ENCODE data around the gene CD33. TPM values are rescaled to one million over a fixed set of nuclear protein-coding genes. Genes with fewer than 3 reads are reported as not detected.

Gene CD33
- total and polyA plus RNA-seq, 7 donors = 0.24 to 3.1 (median 2.0) TPM

- WGBS, 3 donors = 63 to 74% (median 69%) methylated on average over 5 of the region's 5 CpGs
- intact Hi-C loops (cut with DNase I) = no loop called here
- no peaks in the 10 kb centered on the region for H3K36me3 ChIP-seq (ENCODE audit: insufficient read depth in 1 of 2, low read depth in 1 of 2)
- ATAC-seq (no peak), DNase-seq (no peak)
- TF ChIP-seq, protein P1, sequence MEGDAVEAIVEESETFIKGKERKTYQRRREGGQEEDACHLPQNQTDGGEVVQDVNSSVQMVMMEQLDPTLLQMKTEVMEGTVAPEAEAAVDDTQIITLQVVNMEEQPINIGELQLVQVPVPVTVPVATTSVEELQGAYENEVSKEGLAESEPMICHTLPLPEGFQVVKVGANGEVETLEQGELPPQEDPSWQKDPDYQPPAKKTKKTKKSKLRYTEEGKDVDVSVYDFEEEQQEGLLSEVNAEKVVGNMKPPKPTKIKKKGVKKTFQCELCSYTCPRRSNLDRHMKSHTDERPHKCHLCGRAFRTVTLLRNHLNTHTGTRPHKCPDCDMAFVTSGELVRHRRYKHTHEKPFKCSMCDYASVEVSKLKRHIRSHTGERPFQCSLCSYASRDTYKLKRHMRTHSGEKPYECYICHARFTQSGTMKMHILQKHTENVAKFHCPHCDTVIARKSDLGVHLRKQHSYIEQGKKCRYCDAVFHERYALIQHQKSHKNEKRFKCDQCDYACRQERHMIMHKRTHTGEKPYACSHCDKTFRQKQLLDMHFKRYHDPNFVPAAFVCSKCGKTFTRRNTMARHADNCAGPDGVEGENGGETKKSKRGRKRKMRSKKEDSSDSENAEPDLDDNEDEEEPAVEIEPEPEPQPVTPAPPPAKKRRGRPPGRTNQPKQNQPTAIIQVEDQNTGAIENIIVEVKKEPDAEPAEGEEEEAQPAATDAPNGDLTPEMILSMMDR (IDR thresholded peaks at IDR 0.05) = no peak
- H3K9me3 ChIP-seq = no peaks in the 10 kb centered on the region
- no peaks in the 10 kb centered on the region for H3K27me3 ChIP-seq (ENCODE audit: insufficient read depth in 3 of 3, low read length in 2 of 3)
- no peak overlapping the region for H3K4me3 ChIP-seq
- H3K4me1 ChIP-seq = no peaks in the 10 kb centered on the region
- no peak overlapping the region for H3K27ac ChIP-seq
Measured at GRCh38 chr19:51196181-51196580, 28.7 kb upstream of the CD33 start.

GRCh38 chr19:51198641-51199040, 26.2 kb upstream of the CD33 start:
- TF ChIP-seq, protein P1 (IDR thresholded peaks at IDR 0.05) = no peak
- Histone ChIP-seq H3K9me3 (no peaks in the 10 kb centered on the region), H3K36me3 (ENCODE audit: insufficient read depth in 1 of 2, low read depth in 1 of 2) (no peaks in the 10 kb centered on the region), H3K27me3 (ENCODE audit: insufficient read depth in 3 of 3, low read length in 2 of 3) (no peaks in the 10 kb centered on the region), H3K27ac (no peak overlapping the region), H3K4me1 (no peaks in the 10 kb centered on the region), H3K4me3 (no peak overlapping the region)
- 64 to 78% (median 67%) methylated on average over 9 of the region's 9 CpGs for WGBS, 3 donors
- DNase-seq = no peak
- no peak for ATAC-seq
- intact Hi-C loops (cut with DNase I) = no loop called here

DNA sequence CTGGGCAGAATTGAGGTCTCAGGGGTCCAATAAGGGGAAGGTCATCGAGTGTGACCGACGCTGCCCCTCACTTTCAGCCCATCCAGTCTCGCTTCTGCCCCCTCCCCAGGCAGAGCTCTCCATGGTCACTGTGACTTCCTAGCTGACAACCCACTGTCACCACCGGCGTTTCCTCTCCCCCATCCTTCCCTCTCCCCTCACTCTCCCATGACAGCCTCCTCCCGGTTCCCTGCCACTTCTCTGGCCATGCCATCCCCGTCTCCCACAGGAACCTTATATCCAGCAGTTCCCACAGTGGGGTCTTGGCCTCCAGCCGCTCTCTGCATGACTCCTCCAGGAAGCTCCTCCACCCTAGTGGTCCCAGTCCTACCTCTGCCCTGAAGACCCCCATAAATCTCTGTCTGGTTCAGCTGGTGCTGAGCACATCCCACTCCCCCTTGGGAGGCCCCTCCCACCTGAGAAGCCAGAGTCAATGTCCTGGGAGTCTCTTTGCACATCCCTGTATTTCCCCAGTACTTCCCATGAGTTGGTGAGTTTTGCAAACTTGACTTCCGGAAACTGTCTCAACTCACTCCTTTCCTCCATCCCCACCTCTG, 24.7 kb upstream of the CD33 start:
- DNase-seq = no peak
- TF ChIP-seq, protein P1 (IDR thresholded peaks at IDR 0.05) = no peak
- Histone ChIP-seq H3K36me3 (ENCODE audit: insufficient read depth in 1 of 2, low read depth in 1 of 2) (no peaks in the 10 kb centered on the region), H3K4me3 (no peak overlapping the region), H3K27me3 (ENCODE audit: insufficient read depth in 3 of 3, low read length in 2 of 3) (no peaks in the 10 kb centered on the region), H3K27ac (no peak overlapping the region), H3K9me3 (no peaks in the 10 kb centered on the region), H3K4me1 (no peaks in the 10 kb centered on the region)
- no peak for ATAC-seq
- intact Hi-C loops (cut with DNase I) = no loop called here
- WGBS, 3 donors = 55 to 58% (median 57%) methylated on average over 10 of the region's 10 CpGs

DNA sequence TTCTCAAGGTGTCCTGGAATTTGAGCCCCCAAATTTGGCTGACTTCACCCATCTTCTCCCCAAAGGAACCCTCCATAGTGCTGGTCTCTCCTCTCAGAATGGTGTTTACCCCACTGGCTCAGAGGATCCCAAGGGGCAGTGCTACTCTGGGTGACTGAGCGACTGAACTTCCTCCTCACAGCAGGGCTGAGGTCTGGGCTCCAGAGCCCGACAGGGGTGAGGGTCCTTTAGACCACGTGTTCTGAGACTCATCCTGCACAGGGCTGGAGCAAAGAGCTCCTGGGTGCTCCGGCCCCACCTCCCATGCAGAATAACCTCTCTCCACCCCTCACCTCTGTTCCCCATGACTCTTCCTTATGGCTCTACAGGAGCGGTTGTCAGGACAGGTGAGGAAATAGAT, 23.2 kb upstream of the CD33 start:
- no peak overlapping the region for H3K4me3 ChIP-seq
- H3K9me3 ChIP-seq = no peaks in the 10 kb centered on the region
- intact Hi-C loops (cut with DNase I) = no loop called here
- ATAC-seq (no peak), DNase-seq (no peak)
- H3K36me3 ChIP-seq (ENCODE audit: insufficient read depth in 1 of 2, low read depth in 1 of 2) = no peaks in the 10 kb centered on the region
- WGBS, 3 donors = 56 to 58% (median 57%) methylated on average over 5 of the region's 5 CpGs
- H3K4me1 ChIP-seq = no peaks in the 10 kb centered on the region
- no peak overlapping the region for H3K27ac ChIP-seq
- H3K27me3 ChIP-seq (ENCODE audit: insufficient read depth in 3 of 3, low read length in 2 of 3) = no peaks in the 10 kb centered on the region
- TF ChIP-seq, protein P1 (IDR thresholded peaks at IDR 0.05) = no peak

- intact Hi-C loops (cut with DNase I) = no loop called here
- no peaks in the 10 kb centered on the region for H3K36me3 ChIP-seq (ENCODE audit: insufficient read depth in 1 of 2, low read depth in 1 of 2)
- no peaks in the 10 kb centered on the region for H3K9me3 ChIP-seq
- 52 to 58% (median 58%) methylated on average over 3 of the region's 3 CpGs for WGBS, 3 donors
- no peak for DNase-seq
- H3K4me3 ChIP-seq = no peak overlapping the region
- H3K27me3 ChIP-seq (ENCODE audit: insufficient read depth in 3 of 3, low read length in 2 of 3) = no peaks in the 10 kb centered on the region
- ATAC-seq = no peak
- no peak overlapping the region for H3K27ac ChIP-seq
- TF ChIP-seq, protein P1 (IDR thresholded peaks at IDR 0.05) = no peak
- H3K4me1 ChIP-seq = no peaks in the 10 kb centered on the region
Measured at GRCh38 chr19:51203916-51204315, 21.0 kb upstream of the CD33 start.
